ENCODE measurements around the gene KCNA5.
A peak's percentile ranks its signal among the peaks of the same experiment; 100 is the strongest.

The KCNA5 gene

DNA sequence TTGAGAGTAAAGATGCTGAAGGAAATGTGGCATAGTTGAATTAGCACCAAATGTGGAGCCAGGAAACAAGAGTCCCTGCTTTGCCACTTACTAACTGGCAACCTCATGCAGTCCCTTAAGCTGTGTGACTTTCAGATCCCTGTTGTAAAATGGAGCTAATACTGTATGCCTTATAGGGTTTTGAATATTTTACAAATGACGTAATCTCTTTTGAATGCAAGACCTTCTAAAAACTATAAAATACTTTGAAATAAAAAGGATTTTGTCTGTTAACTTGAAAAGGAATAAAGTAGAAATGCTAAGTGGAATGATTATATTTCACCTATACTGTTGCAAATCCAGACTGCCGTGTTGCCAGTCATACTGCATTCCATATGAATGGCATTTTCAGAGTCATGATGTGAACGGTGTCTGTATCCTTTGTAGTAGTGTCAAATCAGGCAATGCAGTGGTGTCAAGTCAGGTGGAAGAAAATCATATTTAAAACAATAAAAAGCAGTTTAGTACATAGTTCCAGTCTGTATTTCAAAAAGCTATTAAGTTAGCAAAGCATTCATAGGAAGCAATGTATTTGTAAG is 21.3 kb downstream of the KCNA5 start:
- DNase-seq (ENCODE audit: low read depth), result no peak

DNA sequence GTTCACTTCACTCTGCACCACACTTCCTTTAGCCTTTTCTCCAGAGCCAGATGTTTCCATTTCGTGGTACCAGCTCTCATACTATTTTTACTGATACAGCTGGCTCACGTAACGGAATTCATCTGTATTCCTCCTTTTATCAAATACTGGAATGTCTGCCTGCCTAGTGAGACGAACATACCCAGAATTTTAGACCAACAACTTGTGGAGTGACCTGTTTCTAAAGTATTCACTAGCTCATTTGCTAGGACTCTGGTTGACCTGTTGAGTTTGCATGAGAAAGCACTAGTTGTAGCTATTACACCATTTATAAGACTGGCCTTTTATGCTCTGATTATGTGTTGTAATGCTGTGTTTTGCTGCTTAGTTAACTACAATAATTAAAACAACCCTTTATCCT is 22.6 kb downstream of the KCNA5 start:
- DNase-seq (ENCODE audit: low read depth), result no peak

DNA sequence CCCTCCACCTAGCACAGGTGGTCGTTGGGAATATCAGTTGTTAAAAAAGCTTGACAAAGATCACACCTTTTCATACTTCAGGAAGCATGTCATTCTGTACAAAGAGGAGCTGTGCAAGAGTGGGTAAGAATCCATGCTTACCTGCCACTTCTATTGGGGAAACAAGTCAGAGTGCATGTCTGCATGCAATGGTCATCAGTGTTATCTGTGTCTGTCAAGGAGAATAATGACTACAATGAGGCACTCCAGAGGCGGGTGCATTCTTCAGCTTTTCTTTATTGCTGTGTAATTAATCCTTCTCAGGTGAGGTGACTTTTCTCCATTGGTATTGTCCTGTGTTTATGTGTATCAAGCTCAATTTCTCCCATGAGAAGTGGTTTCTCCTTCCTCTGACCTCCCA is 24.4 kb downstream of the KCNA5 start:
- DNase-seq (ENCODE audit: low read depth), result no peak

DNA sequence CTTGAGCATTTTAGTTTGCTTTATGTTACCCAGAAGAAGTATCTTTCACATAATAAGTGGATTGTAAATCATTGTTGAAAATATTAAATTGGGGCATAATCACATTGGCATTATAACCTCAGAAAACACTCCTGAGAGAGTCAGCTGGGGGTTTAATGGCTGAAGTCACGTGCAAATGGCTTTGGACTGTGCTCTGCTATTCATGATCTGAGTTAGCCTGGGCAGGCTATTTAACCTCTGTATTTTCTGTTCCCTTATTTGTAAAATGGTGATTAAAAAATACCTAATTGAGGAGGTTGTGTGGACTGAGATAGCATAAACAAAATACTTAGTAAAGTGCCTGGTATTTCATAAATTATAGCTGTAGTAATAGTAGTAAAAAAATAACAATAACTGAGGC is 24.9 kb downstream of the KCNA5 start:
- no peak for DNase-seq (ENCODE audit: low read depth)

DNA sequence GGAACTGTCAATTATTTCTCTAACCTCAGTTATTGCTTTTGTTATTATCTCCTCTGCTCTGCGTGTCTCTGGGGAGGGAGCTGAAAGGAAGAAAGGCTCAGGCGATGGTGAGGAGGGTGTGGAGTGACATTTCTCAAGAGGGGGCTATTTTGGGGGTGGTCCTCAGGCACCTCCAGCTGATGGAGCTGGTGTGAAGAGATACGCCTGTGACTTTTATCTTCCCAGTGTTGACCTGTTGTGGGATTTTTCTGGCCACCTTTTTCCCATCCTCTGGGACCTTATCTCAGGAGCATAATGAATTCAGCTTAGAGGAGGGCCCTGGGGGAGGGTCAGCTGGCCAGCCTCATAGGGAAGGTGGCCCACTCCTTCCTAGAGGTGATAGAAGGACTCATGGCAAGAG is 26.4 kb downstream of the KCNA5 start:
- no peak for DNase-seq (ENCODE audit: low read depth)

DNA sequence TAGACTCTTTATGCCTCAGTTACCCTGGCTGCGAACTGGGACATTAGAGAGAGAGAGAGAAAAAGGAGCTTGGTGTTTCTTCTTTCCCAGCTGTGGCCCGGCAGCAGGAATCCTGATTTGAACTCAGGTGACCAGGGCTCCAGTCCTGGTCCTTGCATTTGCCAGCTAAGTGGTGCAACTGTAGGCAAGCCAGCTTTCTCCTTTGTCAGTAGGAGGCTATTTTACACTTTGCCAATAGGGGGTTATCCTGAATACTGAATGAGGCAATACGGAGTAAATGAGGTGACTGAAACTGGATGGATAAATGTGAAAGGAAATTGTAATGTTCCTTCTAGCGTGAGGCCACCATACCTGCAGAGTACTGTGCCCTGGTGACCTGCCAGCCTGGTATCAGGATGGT is 27.8 kb downstream of the KCNA5 start:
- DNase-seq (ENCODE audit: low read depth), result no peak

DNA sequence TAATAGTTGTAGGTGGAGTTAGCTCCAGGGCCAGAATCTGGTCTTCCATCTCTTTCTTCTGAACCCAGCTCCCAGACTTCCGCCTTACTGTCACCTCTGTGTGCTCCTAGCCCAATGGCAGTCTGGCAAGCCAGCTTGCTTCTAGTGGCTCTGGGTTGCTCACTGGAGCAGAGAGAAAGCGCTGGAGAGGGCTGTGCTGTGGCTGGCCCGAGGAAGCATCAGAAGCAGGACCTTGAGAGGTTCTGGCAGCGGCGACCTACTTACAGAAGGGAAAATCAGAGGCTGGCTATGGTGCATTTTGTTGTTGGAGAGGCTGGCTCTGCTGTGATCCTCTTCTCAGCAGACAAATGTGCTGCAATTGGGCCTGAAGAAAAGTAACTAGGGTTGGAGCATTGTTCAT is 28.6 kb downstream of the KCNA5 start:
- no peak for DNase-seq (ENCODE audit: low read depth)

DNA sequence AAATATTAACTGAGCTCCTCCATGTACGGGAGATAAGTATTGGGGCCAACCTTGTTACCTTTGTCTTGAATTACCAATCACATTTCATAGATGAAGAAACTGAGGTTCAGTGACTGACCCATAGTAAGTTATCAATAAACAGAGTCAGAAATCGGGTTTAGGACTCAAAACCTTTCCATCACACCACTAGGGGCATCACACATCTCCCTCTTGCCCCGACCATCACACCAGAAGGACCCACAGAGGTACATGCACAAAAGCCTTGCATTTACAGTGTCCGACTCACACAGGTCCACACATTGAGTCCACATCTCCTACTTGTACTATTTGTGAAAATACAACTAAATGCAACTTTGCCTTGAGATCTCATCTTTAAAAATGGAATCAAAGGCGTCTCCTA is 29.4 kb downstream of the KCNA5 start:
- no peak for DNase-seq (ENCODE audit: low read depth)

DNA sequence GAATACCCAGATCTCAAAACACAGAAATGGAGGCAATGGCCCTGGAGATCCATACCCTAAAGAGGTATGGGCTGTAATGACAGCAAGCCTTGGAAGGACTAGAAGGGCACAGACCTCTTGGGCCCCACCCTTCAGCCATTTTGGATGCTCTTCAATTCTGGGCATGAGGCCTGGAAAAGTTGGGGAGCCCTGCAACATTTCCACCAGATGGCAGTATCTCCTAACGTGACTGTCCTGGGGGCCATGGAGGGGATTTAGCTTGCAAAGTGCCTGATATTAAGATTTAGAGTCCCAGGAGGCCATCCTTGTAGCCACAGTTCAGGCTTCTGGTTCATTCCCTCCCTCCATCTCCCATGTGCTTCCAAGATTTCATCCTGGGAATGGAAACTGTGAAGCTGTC is 30.2 kb downstream of the KCNA5 start:
- no peak for DNase-seq (ENCODE audit: low read depth)

DNA sequence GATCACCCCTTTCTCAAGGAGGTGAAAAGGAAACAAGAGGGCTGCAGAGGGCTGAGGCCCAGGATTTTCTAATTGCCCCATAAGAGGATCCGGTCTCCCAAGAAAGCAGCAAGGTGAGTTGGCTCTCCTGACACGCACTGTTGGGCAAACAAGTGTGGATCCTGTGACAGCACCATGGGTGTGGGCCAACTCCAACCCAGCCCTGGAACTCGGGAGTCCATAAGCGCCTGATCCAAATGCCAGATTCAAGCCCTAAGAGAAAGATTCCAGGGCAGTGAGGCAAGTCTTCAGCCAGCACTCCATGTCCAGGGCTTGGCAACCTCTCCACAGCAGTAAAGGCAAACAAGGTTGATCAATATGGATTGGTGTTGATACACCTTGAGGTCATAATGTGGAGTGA is 33.1 kb downstream of the KCNA5 start:
- DNase-seq (ENCODE audit: low read depth), result no peak

DNA sequence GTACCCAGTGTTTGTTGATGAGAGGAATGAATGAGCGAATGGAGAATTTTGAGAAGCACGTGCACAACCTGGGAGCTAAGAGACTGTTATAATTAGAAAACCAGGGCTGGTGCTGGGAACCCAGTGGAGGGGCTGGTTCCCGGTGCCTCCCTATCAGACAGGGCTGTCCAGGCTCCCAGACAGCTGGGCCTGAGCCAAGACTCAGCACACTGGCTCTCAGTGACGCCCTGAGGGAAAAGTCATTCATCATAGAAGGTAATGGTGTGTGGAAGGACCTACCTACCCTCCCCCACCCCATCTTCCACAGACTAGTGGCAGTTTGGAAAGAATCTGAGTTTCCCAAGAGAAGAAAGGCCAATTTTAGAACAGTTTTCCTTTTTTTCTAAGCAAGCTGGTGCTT is 34.7 kb downstream of the KCNA5 start:
- no peak for DNase-seq (ENCODE audit: low read depth)

DNA sequence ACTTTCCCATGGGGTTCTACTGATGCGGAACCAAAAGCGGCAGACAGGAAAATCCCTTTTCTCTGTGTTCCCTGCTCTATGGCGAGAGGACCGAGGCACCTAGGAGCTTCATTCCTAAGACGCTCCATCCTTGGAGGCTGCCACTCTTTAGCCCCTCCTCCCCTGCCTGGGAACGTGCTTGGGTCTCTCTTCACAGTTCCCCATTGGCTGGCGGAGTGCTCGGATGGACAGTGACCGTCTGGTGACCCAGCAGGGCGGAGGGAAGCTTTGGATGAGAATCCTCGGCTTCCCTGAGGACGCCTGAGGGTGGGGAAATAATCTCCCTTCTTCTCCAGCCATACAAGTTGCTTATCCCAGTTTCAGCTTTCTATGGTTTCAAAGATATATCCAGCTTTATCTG is 37.3 kb downstream of the KCNA5 start:
- DNase-seq (ENCODE audit: low read depth), result no peak

DNA sequence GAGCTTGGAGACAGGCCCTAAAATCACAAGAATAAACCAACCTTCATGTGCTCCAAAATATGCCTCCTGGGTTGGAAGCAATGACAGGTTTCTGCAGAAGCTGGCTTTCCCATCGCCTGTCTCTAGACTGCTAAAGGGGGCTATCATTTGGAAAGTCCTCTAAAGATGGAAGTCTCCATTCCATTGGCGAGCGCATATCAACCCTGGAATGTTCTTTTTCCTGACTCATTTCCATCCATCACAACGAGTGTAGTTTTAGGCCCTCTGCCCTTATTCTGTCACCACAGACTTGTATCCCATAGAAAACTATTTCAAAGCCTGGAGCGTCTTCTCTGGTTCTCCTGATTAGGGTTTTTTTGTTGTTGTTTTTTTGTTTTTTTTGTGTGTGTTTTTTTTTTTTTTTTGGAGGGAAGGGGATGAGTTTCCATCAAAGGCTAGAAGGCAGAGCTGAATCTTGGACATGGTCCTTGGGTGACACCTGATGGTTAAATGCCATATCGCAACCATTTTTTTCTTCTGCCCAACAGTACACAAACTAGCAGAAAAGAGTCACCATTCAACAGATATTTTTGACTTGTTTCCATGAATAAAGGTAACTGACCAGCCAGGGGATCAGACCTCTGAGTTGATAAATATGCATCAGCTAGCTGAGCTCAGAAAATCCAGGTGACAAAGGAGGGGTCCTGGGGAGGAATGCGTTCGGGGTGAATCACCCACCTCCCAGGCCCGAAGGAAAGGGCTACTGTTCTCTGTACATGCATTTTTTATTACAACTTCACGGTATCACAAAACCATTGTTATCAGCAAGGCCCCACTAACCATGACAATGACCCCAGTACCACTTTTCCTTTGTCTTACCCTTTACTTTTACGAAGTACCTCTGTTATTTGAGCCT is 40.5 kb downstream of the KCNA5 start:
- DNase-seq (ENCODE audit: low read depth), result peak; percentile 46

DNA sequence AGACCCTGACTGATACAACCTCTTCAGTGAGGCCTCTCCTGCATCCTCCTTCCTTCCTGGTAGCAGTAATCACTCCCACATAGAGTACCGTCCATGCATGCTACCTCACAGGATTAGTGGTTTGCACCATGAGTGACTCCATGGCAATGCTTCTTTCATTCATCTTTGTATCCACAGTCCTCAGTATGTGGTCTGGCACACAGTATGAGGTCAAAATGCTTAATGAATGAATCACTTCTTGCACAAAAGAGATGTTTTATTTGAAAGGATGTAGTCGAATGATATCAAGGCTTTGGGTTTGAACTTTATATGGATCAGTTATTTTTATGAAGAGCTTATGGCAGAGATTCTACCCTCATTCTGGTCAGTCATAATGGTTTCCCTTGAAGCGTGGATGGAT is 42.2 kb downstream of the KCNA5 start:
- peak; percentile 79 for DNase-seq (ENCODE audit: low read depth)

DNA sequence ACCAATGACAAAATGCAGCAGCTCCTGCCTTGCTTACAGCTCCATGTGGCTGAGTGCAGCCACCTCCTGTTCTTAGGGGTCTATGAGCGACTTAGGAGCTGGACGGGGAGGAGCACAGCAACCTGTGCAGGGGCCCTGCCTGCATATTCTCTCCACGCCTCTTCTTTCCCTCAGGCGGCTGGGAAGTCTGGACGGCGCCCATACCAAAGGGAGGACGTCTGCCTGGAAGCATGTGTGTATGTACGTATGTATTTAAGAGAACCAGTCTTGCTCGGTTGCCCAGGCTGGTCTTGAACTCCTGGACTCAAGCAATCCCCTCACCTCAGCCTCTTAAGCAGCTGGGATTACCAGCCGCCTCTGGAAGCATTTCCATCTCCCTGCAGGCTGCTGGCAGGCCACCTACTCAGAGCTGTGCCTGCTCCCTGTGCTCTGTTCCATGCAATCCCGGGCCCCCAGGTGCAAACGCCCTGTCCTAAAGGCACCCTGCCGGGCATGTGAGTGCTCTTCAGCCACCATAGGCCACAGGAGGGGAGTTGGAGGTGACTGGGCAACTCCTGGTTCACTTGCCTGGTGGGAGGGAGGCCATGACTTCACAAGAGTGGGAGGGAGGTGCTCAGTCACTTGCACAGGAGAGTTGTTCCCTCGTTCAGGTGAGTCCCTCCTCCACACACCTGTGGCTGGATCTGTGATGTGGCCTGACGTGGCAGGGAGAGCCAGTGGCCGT is 44.3 kb downstream of the KCNA5 start:
- no peak for DNase-seq (ENCODE audit: low read depth)

DNA sequence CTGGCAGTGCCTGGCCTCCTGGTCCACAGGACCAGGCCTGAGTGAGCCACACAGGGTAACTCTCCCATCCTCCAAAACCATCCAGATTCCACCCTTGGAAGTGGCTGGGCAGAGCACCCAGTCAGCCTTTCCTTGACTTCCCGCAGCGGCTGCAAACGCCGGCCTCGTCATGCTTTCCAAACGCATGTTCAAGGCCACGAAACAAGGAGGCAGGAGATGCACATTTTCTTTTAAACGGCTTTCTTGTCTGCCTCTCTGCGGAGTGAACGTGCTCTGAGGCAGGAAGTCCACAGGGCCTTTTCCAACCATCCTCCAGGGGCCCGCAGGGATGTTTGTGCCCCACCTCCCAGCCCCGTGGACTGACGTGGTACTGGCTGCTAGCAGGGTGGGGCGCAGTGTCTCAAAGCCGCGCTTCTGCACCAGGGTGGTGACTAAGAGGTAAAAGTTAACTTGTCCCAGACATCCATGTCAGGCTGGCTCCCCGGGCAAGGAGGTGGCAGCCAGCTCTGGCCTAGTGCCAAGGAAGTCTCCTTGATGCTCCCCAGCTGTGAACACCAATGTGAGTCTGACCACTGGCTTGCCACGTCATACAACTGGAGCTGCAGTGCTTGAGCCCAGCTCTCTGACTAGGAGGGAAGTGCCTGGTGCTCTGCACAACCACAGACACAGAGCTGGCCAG is 45.0 kb downstream of the KCNA5 start:
- peak; percentile 14 for DNase-seq (ENCODE audit: low read depth)

DNA sequence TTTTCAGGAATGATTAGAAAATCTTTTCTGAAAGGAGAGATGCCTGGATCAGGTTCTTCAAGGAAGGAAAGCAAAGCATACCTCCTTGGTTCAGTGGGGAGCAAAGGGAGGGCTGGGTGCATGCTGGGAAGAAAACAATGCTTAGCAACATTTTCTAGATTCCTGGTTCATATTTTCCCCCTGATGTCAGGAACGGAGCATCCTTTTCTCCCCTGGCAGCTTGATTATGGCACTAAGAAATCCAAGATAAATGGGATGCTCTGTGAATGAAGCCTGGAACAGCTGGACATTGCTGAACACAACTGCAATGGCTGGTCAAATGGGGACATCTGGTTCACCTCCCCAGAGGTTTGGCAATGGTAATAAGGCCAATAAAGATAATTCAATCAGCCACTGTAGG is 50.9 kb downstream of the KCNA5 start:
- DNase-seq (ENCODE audit: low read depth), result no peak

DNA sequence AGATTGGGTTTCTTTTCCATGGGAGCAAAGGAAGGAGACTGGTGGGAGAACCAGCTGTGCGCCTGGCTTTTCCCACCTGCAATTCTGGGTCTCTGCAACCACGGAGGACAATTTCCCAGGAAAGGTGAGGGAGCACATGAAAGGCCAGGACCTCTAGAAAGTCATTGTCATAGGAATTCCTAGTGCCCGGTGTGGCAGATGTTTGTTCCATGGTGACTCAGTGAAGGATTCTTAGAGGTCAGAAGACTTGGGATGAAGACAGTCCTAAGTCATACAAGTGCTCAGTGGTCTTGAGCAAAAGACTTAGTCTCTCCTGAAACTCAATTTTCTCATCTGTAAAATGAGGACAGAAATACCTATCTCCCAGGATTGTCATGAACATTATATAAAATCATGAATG is 51.3 kb downstream of the KCNA5 start:
- no peak for DNase-seq (ENCODE audit: low read depth)

All from iris pigment epithelial cell (primary cell).